ENCODE data around the gene CYP51A1. TPM values are rescaled to one million over a fixed set of nuclear protein-coding genes. Genes with fewer than 3 reads are reported as not detected.
"Not testable (repeated sequence)": the region's sequence is repeated elsewhere in the genome, so short reads cannot be mapped to it uniquely, and the experiment has no call there.

The CYP51A1 gene
- total RNA-seq, 1 donor, result 119 TPM

DNA sequence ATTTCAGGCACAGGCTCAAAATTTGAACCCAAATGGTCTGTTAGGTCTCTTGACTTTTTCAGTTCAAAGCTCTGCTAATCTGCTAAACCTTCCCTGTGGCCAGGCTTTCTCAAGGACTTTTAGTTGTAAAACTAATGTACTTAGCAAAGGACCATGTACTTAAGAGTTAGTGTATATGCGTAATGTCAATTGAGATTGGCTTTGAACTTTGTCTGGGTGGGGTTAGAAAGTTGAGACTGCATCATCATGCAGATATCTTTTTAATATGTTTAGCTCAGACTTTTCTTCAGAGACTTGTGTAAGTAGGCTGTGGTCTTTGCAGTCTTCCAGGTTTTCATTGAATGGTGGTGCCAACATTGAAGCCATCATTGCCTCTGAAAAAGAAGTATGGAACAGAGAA lies 33.7 kb downstream of the CYP51A1 start:
- no peak overlapping the region for H3K4me3 ChIP-seq (ENCODE audit: low read depth, low read length)
- no peak for DNase-seq (ENCODE audit: low read depth)
- no peak for TF ChIP-seq CTCF (IDR thresholded peaks at IDR 0.05; ENCODE audit: insufficient read depth, low read length)

GRCh38 chr7:92095380-92095779 lies 38.9 kb downstream of the CYP51A1 start:
- no peak for DNase-seq (ENCODE audit: low read depth)
- TF ChIP-seq CTCF (IDR thresholded peaks at IDR 0.05; ENCODE audit: insufficient read depth, low read length), result no peak
- H3K4me3 ChIP-seq (ENCODE audit: low read depth, low read length), result no peak overlapping the region

DNA sequence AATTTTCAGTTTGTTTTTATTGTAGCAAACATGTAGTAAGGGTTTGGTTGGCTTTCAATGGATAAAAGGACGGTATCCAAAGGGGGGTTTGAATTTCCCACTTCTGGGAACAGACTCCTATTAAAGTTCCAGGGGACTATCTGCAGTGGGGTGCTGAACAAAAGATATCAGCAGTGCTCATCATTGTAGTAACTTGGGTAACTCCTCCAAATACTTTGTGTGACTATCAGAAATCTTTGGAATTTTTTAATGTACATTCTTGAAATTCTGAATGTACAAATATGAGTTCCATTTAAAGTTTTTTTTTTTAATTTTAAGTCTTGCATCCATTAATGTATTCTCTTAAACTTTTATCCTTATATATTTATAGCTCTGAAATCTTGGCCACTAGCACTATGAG lies 42.1 kb downstream of the CYP51A1 start:
- TF ChIP-seq CTCF (IDR thresholded peaks at IDR 0.05; ENCODE audit: insufficient read depth, low read length), result no peak
- H3K4me3 ChIP-seq (ENCODE audit: low read depth, low read length), result no peak overlapping the region
- DNase-seq (ENCODE audit: low read depth), result no peak

GRCh38 chr7:92088266-92088665 lies 46.0 kb downstream of the CYP51A1 start:
- DNase-seq (ENCODE audit: low read depth), result no peak
- H3K4me3 ChIP-seq (ENCODE audit: low read depth, low read length), result no peak overlapping the region
- no peak for TF ChIP-seq CTCF (IDR thresholded peaks at IDR 0.05; ENCODE audit: insufficient read depth, low read length)

DNA sequence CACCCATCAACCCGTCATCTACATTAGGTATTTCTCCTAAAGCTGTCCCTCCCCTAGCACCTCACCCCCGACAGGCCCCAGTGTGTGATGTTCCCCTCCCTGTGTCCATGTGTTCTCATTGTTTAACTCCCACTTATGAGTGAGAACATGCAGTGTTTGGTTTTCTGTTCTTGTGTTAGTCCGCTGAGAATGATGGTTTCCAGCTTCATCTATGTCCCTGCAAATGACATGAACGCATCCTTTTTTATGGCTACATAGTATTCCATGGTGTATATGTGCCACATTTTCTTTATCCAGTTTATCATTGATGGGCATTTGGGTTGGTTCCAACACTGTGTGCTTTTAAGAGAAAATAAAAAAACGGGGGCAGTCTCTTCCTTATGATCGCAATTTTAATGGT lies 50.4 kb downstream of the CYP51A1 start:
- not testable (repeated sequence) for H3K4me3 ChIP-seq (ENCODE audit: low read depth, low read length); DNase-seq (ENCODE audit: low read depth)

- no peak for DNase-seq (ENCODE audit: low read depth)
- no peak for TF ChIP-seq CTCF (IDR thresholded peaks at IDR 0.05; ENCODE audit: insufficient read depth, low read length)
- no peak overlapping the region for H3K4me3 ChIP-seq (ENCODE audit: low read depth, low read length)
Observed at GRCh38 chr7:92076509-92076908, 57.8 kb downstream of the CYP51A1 start.

- no peak overlapping the region for H3K4me3 ChIP-seq (ENCODE audit: low read depth, low read length)
- no peak for TF ChIP-seq CTCF (IDR thresholded peaks at IDR 0.05; ENCODE audit: insufficient read depth, low read length)
- no peak for DNase-seq (ENCODE audit: low read depth)
Observed at GRCh38 chr7:92075455-92076158, 58.7 kb downstream of the CYP51A1 start.
